Measurements from ENCODE around the gene ANKRD39. TPM values are rescaled to one million over a fixed set of nuclear protein-coding genes. Genes with fewer than 3 reads are reported as not detected.
"Not testable (repeated sequence)": the region's sequence is repeated elsewhere in the genome, so short reads cannot be mapped to it uniquely, and the experiment has no call there.

Gene ANKRD39
- total RNA-seq, 1 donor from 2014 or later = 14.9 TPM

- no peak overlapping the region for H3K27ac Mint-ChIP-seq (ENCODE audit: unreplicated experiment)
- no peak for TF ChIP-seq CTCF (IDR thresholded peaks at IDR 0.05; ENCODE audit: unreplicated experiment)
- H3K36me3 Mint-ChIP-seq (ENCODE audit: low read depth, unreplicated experiment) = no peaks in the 10 kb centered on the region
- peaks cover 6% of the 10 kb centered on the region for H3K4me1 Mint-ChIP-seq (ENCODE audit: unreplicated experiment)
- peaks cover 2% of the 10 kb centered on the region for H3K27me3 Mint-ChIP-seq (ENCODE audit: unreplicated experiment)
- H3K4me3 Mint-ChIP-seq (ENCODE audit: unreplicated experiment) = no peak overlapping the region
- H3K9me3 Mint-ChIP-seq (ENCODE audit: unreplicated experiment) = no peaks in the 10 kb centered on the region
- no peak for DNase-seq (ENCODE audit: low spot score)
Measured at GRCh38 chr2:96808176-96808837, 49.5 kb downstream of the ANKRD39 start.

- Mint-ChIP-seq H3K27me3 (ENCODE audit: unreplicated experiment) (peaks cover 2% of the 10 kb centered on the region), H3K27ac (ENCODE audit: unreplicated experiment) (no peak overlapping the region), H3K4me3 (ENCODE audit: unreplicated experiment) (no peak overlapping the region), H3K4me1 (ENCODE audit: unreplicated experiment) (peaks cover 6% of the 10 kb centered on the region), H3K36me3 (ENCODE audit: low read depth, unreplicated experiment) (no peaks in the 10 kb centered on the region), H3K9me3 (ENCODE audit: unreplicated experiment) (no peaks in the 10 kb centered on the region)
- DNase-seq (ENCODE audit: low spot score) = no peak
- no peak for TF ChIP-seq CTCF (IDR thresholded peaks at IDR 0.05; ENCODE audit: unreplicated experiment)
Measured at GRCh38 chr2:96807127-96807471, 50.7 kb downstream of the ANKRD39 start.

- peaks cover 2% of the 10 kb centered on the region for H3K27me3 Mint-ChIP-seq (ENCODE audit: unreplicated experiment)
- no peak overlapping the region for H3K27ac Mint-ChIP-seq (ENCODE audit: unreplicated experiment)
- peaks cover 6% of the 10 kb centered on the region for H3K4me1 Mint-ChIP-seq (ENCODE audit: unreplicated experiment)
Measured at GRCh38 chr2:96806468-96807126, 51.2 kb downstream of the ANKRD39 start.

GRCh38 chr2:96805946-96806345 lies 51.9 kb downstream of the ANKRD39 start:
- not testable (repeated sequence) for H3K27ac Mint-ChIP-seq (ENCODE audit: unreplicated experiment); H3K36me3 Mint-ChIP-seq (ENCODE audit: low read depth, unreplicated experiment); H3K4me3 Mint-ChIP-seq (ENCODE audit: unreplicated experiment); DNase-seq (ENCODE audit: low spot score); H3K27me3 Mint-ChIP-seq (ENCODE audit: unreplicated experiment); H3K4me1 Mint-ChIP-seq (ENCODE audit: unreplicated experiment); H3K9me3 Mint-ChIP-seq (ENCODE audit: unreplicated experiment)

More at GRCh38 chr2:96806468-96807126, 51.2 kb downstream of the ANKRD39 start:
- no peak for TF ChIP-seq CTCF (IDR thresholded peaks at IDR 0.05; ENCODE audit: unreplicated experiment)
- Mint-ChIP-seq H3K4me3 (ENCODE audit: unreplicated experiment) (no peak overlapping the region), H3K9me3 (ENCODE audit: unreplicated experiment) (no peaks in the 10 kb centered on the region), H3K36me3 (ENCODE audit: low read depth, unreplicated experiment) (no peaks in the 10 kb centered on the region)
- DNase-seq (ENCODE audit: low spot score) = no peak

GRCh38 chr2:96804986-96805385 lies 52.8 kb downstream of the ANKRD39 start:
- H3K36me3 Mint-ChIP-seq (ENCODE audit: low read depth, unreplicated experiment) = no peaks in the 10 kb centered on the region
- H3K27me3 Mint-ChIP-seq (ENCODE audit: unreplicated experiment) = peaks cover 2% of the 10 kb centered on the region
- TF ChIP-seq CTCF (IDR thresholded peaks at IDR 0.05; ENCODE audit: unreplicated experiment) = no peak
- H3K9me3 Mint-ChIP-seq (ENCODE audit: unreplicated experiment) = no peaks in the 10 kb centered on the region
- DNase-seq (ENCODE audit: low spot score) = no peak
- H3K4me1 Mint-ChIP-seq (ENCODE audit: unreplicated experiment) = peaks cover 6% of the 10 kb centered on the region
- H3K27ac Mint-ChIP-seq (ENCODE audit: unreplicated experiment) = no peak overlapping the region
- H3K4me3 Mint-ChIP-seq (ENCODE audit: unreplicated experiment) = no peak overlapping the region

Data from endothelial cell (in vitro differentiated cells).